Measurements from ENCODE around the gene TPD52L1.

DNA sequence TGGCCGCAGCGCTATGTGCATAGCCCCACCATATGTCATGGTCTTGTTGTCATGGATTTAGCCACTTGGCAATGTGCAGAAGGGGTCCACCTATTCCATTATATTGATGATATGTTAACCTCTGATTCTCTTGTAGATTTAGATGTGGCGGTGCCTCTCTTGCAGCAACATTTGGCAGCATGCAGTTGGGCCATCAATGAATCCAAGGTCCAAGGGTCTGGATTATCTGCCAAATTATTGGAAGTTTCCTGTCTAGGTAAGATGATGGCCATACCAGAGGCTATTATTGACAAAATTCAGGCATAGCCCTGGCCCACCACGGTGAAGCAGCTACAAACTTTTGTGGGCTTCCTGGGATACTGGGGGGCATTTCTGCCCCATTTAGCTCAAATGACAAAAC lies 116.8 kb downstream of the TPD52L1 start:
- TF ChIP-seq, protein P1, sequence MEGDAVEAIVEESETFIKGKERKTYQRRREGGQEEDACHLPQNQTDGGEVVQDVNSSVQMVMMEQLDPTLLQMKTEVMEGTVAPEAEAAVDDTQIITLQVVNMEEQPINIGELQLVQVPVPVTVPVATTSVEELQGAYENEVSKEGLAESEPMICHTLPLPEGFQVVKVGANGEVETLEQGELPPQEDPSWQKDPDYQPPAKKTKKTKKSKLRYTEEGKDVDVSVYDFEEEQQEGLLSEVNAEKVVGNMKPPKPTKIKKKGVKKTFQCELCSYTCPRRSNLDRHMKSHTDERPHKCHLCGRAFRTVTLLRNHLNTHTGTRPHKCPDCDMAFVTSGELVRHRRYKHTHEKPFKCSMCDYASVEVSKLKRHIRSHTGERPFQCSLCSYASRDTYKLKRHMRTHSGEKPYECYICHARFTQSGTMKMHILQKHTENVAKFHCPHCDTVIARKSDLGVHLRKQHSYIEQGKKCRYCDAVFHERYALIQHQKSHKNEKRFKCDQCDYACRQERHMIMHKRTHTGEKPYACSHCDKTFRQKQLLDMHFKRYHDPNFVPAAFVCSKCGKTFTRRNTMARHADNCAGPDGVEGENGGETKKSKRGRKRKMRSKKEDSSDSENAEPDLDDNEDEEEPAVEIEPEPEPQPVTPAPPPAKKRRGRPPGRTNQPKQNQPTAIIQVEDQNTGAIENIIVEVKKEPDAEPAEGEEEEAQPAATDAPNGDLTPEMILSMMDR (IDR thresholded peaks at IDR 0.05): no peak
- TF ChIP-seq POLR2A (IDR thresholded peaks at IDR 0.05): no peak

Data from uterus (tissue), 2 donors.